CD4-positive, alpha-beta T cell treated with Interleukin-6 for 4 hours (primary cell): Measurements from ENCODE around the gene EEF1G.
A peak's percentile ranks its signal among the peaks of the same experiment; 100 is the strongest.
"Not testable (repeated sequence)": the region's sequence is repeated elsewhere in the genome, so short reads cannot be mapped to it uniquely, and the experiment has no call there.

Experiments
- DNase-seq: peaks from one replicate; pipeline ENCODE4 v3.0.0-alpha.2; 2020; ENCODE audit warnings: mixed read lengths

EEF1G gene

DNA sequence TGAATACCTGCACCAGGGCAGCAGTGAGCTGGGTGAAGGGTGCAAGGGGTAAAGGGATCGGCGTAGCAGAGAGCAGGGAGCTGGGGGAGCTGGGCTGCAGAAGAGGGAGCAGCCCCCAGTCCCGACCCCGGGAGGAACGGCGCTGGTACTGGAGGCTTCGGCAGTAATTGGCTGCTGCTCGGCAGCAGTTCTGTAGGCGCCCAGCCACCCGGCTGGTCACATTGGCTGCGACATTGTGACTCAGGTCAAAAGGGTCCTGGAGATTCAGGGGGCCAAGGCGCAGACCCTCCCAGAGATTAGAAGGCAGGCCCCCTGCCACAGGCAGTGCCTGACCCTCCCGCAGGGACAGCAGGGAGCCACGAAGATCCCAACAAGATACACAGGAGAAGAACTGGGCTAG, 2.1 kb upstream of the EEF1G start:
- DNase-seq, result no peak

DNA sequence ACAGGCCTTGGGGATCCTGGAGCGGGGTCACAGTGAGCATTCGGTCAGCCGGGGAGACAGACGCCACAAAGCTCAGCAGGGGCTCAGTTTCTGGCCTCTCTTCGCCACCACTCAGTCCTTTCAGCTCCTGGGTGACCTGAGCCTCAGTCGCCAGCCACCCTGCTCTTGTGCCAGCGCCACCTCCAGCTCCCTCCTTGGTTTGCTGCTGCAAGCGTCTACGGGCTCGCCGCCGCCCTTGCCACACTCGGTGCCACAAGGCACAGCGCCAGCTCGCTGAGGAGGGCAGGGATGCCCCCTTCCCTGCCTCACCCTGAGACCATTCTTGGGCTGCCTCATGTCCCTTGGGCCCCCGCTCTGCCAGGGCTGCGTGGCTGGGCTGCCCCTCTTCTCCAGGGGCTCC, 1.5 kb upstream of the EEF1G start:
- no peak for DNase-seq

DNA sequence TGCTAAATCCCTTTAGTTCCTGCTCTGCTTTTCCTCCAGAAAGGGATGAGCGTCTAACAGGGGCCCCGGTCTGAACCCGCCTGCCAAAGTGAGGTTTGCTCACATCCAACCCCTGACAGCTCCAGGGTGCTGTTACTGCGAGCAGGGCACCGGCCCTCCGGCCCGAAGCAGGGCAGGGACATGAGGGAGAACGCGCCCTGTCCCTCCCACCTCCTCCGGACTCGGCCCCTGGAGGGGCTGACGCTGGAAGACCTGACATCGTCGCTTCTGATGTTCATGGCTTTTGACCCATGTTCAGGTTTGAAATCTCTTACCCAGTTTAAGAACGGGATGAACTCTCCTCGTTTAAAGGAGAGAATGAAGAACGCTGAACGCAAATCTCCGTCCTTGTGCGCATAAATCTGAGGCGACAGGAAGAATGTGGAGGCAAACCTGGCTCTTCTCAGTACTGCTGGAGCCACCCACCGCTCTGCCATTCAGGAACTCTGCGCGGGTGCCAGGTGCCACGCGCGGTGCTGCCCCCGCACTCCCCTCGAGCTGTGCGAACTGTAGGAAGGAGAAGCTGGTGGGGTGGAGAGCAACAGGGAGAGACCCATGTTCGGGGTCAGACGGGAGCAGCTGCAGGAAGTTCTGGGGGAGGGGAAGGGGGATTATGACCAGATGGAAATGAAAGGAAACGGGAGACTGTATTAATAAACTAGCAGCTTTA, 826 bp upstream of the EEF1G start:
- peak; percentile 19 for DNase-seq

DNA sequence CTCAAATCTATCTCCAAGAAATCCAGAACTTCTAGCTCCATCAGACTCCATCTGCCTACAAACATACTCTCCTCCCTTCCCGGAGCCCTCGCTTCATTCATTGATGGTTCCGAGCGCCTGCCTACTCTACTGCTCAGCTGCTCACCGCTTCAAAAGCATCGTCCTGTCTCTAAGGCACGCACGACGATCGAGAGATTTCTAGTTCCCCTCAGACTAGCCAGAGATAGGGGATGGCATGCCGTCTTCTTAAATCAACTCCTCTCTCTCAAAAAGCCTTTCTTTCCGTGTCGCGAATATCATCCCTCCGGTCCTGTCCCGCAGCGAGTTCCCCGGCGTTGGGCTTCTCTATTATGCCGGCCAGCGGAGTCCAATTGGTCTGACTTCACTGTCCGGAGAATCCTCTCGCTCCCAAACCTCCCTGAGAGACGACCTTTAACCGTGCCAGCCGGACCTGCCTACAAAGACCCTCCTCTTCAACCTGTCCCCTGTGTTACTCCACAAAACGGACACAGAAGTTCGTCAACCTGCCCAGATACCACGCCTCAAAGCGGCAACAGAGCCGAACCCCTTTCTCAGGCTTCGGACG, 592 bp downstream of the EEF1G start:
- peak; percentile 24 for DNase-seq

DNA sequence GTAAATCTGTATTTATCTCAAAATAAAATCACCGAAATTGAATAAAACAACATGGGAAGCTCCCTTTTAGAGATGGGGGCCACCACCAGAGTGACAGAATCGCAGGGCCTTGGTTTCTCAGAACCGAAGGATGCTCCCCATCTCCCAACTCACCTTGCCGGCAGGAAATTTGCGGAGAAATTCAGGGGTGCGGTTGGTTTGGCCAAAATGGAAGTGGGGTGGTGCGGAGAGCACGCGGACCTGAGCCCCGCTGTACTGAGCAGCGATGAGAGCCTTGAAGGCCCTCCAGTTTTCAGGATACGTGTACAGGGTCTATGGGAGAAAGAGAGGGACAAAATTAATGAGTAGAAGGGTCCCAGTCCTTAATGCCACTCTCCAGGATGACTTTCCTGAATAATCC, 1.3 kb downstream of the EEF1G start:
- DNase-seq, result no peak

DNA sequence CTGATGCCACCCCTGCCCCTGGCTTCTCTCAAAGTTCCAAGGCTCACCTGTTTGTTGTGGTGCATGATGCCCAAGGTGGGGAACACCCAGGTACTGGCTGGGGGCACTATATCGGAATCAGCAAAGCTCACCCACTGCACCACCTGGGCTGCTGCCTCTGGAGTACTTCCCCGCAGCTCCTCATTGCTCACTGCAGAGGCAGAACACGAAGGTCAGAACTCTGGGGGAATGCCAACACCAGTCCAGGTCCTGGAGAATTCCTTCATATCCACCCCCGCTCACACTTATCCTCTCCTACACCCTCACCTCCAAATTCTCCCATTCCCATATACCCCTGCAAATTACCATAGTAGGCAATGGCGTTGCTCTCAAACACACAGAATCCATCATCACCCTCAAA, 2.2 kb downstream of the EEF1G start:
- DNase-seq, result not testable (repeated sequence)

DNA sequence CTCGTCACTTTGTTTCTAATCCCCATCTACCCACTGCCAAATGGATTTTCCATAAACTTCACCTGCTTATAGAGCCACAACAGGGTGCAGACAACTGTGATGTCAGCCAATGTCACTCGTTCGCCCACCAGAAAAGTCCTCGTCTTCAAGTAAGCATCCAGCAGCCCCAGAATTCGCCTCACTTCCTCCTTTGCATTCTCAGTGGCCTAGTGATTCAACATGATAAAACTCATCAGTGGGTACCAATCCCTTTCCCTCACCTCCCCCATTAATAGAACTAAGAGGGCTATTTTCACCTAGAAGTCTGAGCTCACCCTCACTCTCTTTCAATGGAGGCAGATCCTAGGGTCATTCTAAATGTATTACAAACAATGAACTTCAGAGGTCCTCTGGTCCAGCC, 2.8 kb downstream of the EEF1G start:
- not testable (repeated sequence) for DNase-seq

DNA sequence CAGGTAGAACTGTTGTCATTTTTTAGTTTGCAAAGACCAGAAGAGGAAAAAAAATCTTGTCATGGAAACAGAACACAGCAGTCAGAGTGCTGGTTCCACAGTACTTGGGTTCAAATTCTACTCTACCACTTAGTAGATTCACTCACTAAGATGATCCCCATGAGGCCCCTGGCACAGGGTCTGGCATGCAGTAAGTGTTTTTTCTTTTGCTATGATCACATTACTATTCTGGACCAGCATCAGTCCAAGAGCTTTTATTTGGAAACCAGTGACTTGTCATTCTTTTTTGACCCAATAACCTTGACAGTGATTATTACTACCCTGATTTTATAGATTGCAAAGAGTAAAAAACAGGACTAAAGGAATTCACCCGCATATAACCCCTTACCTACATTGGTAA, 4.1 kb downstream of the EEF1G start:
- no peak for DNase-seq

DNA sequence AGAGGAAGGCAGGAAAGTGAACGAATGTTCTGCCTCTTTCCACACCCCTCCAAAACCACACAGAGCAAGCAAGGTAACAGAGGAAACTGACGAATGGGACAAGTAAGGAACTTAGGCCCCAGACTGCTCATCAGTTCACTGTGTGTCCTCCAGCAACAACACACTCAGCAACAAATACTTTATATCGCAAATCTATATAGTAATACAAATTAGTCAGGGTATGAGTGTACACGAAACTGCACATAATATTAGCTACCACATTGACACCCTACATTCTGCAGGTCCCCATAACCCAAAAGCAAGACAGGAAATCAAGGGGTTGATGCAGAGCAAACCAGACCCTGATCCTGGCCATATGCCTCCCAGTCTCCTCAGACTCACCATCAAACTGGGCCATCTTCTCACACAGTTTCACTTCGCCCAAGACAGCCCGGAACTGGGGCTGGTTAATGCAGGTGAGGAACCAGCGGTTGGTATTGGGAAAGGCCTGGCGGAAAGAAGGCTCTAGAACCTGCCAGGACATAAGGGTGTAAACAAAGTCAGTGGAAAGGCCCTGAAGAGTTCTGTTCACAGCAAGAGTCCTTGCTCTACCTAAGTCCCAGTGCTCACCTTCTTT, 6.6 kb downstream of the EEF1G start:
- no peak for DNase-seq

DNA sequence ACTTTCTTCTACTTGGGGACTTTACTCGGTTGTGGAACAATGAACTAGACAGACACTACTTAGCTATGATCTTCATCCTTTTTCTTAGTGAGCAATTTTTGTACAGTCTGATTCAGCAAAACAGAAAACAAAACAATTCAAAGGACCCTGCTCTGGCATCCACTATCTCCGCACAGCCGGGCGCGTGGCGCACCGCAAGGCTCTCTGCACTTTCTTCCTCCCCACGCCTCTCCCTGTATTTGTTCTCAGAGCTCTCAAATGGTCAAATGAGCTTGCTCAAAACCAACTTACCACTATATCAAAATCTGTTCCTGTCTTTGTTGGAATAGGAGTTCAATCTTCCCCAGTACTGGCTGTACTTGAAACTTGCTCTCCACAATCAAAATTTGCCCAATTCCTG, 7.4 kb downstream of the EEF1G start:
- no peak for DNase-seq

DNA sequence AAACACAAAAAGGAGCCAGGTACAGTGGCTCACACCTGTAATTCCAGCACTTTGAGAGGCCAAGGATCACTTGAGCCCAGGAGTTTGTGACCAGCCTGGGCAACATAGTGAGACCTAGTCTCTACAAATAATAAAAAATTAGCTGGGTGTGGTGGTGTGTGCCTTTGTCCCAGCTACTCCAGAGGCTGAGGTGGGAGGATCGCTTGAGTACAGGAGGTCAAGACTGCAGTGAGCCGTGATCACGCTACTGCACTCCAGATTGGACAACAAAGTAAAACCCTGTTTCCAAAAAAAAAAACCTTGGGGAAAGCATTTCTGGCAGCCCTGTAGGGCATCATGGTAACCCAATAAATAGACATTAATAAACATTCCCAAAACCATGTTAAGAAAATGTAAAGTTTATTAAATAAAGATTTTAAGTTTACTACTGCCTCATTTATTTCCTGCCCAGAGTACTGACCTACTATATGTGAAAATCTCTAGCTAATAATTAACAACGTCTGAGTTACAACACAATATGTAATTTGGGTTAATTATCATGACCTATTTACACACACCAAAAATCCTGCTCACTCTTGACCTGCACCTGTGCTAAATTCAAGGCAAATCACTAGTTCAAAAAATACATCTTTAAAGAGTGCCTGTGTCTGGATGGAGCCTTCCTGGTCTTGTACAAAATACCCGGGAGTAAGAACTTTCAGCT, 8.4 kb downstream of the EEF1G start:
- DNase-seq, result no peak

DNA sequence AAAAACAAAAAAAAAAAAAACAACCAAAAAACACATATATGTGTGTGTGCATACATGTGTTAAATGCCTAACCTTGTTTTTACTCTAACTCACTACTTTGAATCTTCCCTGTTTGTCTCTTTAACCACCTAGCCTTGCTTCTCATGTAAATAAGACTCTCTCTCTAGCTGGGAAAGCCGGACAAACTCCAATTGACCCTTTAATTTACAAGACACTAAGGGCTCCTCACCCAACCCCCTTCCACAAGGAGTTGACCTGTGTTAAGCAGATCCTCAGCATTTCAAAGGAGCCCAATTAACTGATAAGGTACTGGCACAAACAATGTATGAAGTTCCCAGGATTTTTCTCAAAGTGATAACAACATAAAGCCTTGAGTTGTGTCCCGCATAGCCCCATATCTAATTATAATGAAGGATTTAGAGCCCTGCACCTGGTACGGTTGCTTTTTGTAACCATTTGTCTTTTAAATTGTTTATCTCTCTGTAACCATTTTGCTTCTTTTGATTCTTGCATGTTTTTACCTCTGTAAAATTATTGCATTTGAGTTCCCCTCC, 11.9 kb downstream of the EEF1G start:
- DNase-seq, result not testable (repeated sequence)

DNA sequence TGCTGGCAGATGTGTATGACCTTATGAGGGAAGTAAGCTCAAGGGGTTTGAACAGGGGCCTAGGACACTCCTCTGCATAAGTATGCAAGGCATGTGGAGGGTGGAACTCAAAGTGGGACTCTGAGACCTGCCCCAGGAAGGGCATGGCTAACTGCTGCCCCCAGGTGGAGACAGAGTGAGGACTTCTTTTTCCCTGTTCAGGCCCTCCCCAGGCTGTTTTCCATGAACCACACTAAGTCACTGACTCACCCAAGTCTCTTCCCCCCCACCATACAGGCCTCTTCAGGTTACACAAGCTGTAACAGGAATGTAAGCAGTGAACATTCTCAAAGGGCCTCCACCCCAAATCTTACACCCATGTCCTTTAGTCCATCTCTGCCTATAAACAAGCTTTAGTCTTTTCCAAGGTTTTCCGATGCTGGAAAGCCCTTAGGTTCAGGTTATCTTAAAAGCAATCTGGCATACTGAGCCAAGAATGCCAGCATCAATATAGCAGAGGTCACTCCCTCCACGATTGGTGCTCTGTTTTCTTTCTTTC, 13.1 kb downstream of the EEF1G start:
- peak; percentile 88 for DNase-seq

DNA sequence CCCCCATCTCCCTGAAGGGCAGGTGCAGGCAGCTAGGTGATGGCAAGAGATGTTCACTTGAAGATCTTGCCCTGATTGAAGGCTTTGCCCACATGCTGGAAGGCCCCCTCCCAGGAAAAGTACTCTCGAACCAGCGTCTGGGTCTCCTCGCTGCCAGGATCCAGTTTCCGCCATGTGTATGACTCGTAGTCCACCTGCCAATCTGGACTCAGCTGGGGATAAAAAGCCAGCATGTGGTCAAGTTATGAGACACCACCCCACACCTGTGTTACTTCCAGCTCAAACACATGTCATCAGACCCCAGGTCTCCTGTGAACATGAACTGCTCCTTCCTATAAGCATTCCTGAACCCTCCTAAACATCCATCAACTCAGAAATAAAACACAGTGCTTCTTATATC, 14.1 kb downstream of the EEF1G start:
- not testable (repeated sequence) for DNase-seq

DNA sequence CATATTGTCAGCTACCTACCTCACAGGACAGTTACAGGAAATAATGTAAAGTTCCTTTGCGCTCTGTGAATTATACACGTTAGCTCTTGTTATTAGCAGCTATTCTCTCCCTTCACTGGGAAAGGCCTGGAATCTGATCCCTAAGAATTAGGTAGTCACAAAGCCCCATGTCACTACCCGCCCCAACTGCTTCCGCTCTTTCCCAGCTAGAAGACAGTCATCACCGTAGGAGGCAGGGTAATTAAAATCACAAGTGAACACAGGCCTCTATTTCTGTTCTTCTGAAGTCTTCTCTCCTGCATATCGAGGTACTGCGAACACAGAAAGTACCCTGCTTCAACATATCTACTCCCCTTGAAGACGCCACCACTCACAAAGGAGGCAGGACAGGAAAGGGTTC, 14.5 kb downstream of the EEF1G start:
- no peak for DNase-seq

DNA sequence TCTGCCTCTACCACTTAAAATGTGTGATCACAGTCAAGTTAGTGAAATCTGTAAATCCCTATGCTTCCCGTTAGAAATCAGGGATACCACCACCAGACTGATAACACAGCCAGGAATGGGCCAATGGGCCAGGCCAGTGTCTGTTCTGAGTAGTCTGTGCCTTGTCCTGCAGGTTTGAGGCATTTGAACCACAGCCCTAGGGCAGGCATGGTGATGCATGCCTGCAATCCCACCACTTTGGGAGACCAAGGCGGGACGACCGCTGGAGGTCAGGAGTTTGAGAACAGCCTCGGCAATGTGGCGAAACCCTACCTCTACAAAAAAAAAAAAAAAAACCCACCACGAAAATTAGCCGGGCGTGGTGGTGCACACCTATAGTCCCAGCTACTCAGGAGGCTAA, 15.0 kb downstream of the EEF1G start:
- no peak for DNase-seq

DNA sequence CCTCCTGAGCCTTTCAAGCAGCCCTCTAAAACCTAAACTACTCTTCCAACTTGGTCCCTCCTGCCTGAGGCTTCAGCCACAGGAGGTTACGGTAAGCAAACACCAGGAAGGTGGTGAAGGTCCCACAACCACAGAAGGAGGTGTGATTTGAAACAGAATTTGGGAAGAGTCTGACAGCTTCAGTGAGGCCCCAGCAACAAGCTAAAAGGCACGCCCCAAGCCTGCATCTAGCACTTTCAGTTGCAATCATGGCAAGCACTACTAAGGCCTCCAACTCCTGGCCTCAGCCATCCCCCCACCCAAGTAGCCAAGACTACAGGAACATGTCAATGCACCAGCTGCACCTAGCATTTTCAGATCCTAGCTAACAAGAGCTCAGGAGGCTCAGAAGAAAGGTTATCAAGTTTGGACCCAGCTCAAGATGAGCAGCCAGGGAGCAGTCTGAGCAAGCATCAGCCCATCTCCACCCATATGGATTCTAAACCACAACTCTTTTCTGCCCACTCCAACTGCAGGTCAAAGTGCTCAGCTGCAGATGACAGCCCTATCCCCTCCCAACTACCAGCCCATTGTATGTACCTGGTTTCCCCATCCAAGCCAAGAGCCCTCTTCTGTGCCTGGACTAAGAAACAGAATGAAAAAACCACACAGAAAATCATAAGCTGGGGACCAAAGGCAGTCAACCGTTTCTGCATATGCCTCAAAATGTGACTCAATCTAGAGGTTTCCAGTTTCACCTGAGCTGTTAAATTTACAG, 16.6 kb downstream of the EEF1G start:
- DNase-seq, result peak; percentile 73

DNA sequence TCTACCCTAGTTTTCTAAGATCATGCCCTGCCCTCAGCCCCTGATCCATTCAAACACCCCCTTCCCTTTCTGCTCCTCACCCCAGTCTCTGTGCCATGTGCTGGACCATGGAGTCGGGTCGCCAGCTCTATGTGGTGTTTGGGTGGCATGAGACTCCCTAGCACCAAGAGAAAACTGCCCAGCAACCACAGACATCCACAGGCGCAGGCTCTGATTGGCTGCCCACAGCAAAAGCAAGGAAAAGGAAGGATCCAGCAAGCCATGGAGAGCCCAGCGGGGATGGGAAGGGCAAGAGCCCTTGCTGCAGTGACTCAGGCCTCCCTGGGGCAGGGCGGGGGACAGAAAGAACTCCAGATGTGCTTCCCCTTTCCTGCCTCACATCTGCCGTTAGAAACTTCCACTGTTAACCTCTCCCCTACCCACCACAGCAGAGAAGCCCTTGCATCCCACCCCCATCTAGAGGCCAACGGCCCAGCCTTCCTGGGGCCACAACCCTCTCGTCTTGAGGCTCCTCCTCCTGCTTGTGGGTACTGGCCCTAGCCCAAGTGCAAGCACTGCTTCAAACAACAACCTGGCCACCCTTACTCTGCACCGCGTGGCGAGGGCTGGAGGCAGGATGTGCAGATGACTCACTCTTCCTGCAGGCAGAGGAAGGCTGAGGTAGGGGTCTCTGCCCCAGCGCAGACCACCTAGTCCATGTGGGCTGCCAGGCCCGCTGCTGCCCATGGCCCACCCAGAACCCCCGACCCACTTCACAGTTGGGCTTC, 17.4 kb downstream of the EEF1G start:
- peak; percentile 89 for DNase-seq

DNA sequence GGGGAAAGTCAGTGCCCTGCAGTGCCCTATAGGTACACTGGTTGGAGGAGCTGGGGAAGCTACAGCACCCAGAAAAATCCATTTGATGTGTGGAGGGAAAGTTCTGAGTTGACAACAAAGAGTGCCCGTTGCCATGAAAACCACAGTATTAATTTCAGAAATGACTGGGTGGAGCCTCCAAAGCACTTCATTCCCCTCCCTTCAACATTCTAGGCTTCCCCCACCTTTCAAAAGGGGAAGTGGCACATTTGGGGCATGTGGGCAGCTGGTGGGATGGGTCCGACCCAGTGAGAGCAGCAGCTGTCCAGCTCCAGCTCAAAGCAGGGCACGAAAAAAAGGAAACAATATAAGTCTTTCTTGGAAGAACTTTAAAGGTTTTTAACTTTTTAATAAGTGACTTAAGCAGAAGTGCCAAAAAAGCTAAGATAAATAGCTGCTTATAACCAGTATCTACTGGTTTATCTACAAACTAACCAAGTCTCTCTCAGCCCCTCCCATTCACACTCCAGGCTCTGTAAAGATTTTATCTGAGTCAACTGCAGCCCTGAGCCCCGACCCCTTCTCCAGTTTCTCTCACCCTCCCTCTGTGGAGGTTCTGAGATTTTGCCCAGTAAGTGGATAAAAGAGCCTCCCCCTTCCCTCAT, 18.1 kb downstream of the EEF1G start:
- DNase-seq, result peak; percentile 53

DNA sequence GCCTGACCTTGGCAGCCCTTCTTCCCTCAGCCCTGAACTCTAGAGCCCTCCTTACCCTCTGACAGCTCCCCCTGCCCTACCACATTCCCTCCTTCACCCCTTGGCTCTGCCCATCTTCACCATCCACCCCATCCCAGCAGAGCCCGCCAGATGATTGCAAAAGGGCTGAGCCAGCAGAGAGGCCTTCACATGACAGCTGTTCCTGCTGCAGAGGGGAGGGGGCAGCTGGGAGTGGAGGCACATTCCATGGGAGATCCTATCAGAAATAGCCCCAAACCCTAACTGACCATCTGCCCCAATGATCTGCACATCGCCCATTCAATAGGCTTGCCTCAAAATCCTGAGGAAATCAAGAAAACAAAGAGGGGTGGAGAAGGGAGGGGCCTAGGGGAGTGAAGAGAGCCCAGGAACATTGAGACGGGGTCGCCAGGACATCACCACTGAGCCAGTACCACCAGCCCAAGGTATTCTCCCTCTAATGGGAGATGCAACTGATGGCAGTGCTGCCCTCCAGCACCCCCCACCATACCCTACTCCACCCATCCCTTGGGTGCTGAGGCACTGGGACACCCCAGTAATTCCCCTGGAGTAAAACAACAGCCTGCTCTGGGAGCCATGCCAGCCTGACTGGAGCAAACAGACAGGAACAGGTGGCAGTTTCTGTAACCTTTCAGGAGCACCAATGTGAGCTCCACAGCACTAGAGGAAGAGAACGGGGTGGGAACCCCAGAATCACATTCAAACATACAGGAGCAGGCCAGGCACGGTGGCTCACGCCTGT, 19.1 kb downstream of the EEF1G start:
- DNase-seq, result no peak
